Measurements from ENCODE around the gene TALDO1.
"Not testable (repeated sequence)": the region's sequence is repeated elsewhere in the genome, so short reads cannot be mapped to it uniquely, and the experiment has no call there.

Gene TALDO1

DNA sequence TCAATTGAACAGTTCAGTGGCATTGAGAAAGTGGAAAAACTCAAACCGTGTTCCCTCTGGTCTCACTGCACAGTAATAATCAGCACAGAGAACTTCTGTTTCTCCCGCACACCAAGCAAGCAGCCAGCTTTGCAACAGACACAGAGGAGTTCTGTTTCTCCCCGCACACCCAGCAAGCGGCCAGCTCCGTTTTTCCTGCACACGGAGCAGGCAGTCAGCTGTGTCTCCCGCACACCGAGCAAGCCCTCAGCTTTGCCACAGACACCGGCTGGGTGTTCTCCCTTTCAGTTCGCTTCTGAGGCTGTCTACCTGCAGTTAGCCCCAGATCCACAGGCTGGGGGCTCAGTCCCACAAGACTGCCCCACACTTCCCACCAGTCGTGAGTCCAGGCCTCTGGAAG lies 9.9 kb upstream of the TALDO1 start:
- DNase-seq (ENCODE audit: low spot score), result no peak

DNA sequence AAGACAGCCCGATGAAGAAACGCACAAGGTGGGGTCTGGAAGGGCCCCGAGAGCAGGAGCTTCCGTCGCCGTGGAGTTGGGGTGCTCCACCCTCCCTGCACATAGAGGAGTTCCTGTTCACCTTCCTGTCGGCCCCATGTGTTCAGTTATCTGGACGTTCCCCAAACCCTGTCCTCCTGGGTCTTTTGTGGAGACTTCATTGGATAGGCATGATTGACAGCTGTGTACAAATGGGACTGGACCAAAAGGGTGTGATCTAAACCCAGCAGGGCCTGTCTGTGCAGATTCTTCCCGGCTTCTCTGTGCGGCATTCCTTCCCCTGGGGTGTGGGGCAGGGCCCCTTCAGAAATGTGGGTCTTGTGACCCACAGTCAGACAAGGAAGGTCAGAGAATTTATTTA lies 9.4 kb upstream of the TALDO1 start:
- DNase-seq (ENCODE audit: low spot score), result not testable (repeated sequence)

DNA sequence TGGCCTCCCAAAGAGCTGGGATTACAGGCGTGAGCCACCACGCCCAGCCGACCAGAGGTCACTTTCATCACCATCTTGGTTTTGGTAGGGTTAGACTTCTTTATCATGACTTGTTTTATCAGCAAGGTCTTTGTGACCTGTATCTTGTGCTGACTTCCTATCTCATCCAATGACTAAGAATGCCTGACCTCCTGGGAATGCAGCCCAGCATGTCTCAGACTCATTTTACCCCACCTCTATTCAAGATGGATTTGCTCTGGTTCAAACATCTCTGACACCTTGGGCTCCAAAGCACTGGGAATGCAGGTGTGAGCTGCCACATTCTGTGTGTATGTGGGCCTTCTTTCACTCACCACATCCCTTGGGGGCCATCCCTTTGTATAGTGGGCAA lies 5.1 kb upstream of the TALDO1 start:
- no peak for DNase-seq (ENCODE audit: low spot score)

DNA sequence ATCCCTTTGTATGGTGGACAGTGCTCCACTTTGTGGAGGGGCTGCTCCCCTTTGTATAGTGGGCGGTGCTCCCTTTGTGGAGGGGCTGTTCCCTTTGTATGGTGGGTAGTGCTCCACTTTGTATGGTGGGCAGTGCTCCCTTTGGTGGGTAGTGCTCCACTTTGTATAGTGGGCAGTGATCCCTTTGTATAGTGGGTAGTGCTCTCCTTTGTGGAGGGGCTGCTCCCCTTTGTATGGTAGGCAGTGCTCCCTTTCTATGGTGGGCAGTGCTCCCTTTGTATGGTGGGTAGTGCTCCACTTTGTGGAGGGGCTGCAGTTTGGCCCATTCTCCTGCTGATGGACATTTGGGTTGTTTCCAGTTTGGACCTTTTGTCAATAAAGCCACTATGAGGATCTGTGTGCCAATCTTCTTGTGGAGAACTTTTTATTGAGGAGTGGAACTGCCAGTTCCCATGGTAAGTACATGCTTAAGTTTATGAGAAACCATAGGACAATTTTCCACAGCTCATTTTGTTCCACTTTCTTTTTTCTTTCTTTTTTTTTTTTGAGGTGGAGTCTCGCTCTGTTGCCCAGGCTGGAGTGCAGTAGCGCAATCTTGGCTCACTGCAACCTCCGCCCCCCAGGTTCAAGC lies 4.6 kb upstream of the TALDO1 start:
- no peak for DNase-seq (ENCODE audit: low spot score)

DNA sequence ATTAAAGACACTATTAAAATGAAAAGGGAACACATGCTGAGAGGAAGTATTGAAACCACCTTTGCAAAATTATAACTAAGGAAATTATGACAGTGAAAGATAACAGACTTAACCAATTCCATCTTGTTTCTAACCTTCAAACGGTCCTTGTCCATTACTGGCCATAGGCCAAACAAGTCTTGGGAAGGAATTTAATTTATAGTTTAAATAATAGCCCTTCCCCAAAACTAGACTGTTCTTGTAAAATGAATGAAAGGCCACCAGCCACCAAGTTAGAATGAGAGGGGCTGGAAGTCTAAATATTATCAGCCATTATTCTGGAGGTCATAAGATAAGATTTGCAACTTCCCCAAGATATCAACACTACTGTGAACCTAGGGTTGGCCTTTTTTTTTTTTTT lies 1.8 kb upstream of the TALDO1 start:
- DNase-seq (ENCODE audit: low spot score), result no peak

DNA sequence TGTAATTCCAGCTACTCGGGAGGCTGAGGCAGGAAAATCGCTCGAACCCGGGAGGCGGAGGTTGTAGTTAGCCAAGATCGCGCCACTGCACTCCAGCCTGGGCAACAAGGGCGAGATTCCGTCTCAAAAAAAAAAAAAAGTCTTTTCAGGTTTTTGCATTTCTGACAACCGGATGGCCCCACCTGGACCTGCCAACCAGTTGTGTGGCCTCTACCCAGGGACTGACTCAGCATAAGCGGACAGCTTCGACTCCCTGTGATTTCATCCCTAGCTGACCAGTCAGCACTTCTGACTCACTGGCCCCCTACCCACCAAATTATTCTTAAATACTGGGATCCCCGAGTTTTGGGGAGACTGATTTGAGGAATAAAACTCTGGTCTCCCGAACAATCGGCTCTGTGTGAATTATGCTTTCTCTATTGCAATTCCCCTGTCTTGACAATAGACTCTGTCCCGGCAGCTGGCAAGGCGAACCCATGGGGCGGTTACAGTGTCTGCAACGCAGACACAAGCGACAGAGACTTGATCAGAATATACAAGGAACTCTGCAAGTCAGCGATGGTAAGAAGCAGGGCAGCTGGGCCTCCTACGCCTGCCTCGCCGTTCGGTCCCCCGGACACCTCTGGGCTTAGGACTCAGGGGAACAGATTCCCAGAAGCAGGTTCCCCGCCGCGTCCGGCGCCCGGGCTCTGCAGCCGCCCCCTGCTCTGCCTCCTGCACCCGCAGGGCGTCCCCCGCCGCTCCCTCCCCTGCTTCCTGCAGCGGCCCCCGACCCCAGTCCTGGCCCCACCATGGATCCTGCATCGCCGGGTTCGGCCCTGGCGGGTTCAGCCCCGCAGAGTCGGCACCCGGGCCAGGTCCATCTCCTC lies 741 bp upstream of the TALDO1 start:
- DNase-seq (ENCODE audit: low spot score), result no peak

DNA sequence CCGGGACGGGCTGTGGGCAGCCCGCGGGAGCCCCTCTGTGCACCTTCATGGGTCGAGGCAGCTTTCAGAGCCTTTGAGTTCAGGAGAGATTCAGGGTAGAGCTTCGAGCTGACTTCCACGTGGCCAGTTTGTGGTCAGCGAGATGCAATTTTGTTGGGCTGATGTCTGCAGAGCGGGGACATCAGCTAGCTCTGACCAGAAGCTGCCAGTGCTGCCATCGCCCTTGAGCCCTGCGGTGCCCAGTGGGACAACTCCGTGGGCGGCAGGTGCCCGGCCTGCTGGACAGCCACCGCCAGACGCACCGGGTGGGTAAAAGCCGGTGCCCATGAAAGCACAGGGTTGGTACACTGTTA lies 719 bp downstream of the TALDO1 start:
- no peak for DNase-seq (ENCODE audit: low spot score)

DNA sequence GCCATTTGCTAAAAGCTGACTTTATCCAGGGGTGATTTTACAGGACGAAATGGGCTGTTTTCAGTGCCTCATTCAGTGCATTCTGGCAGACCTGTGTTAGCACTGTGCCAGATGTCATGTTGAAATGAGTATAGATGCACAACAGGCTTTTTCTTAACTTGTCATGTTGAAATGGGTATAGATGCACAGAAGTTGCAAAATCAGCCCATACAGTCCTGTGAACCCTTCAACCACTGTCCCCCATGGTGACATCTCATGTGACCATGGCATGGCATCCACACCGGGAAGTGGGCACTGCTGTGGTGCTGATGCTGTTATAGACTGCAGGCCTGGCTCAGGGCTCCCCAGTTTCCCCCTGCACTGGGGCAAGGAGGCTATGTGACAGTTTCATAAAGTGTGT lies 2.5 kb downstream of the TALDO1 start:
- DNase-seq (ENCODE audit: low spot score), result no peak

DNA sequence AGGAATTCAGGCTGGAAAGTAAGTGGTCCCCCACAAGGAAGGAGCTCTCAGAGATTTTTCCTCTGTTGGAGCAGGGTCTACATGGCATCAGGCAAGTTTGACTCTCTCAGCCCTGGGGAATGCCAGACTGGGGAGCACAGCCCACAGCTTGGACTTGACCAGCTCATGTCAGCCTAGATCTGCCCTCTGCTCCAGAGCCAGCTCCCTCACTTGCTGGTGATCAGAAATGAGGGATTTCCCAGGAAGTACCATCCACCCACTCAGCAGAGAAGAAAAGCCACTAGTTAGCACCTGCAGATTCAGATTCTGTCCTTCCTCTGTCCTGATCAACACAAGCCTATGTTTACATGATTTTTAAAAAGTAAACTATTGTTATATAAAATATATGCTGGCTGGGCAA lies 13.0 kb downstream of the TALDO1 start:
- no peak for DNase-seq (ENCODE audit: low spot score)

DNA sequence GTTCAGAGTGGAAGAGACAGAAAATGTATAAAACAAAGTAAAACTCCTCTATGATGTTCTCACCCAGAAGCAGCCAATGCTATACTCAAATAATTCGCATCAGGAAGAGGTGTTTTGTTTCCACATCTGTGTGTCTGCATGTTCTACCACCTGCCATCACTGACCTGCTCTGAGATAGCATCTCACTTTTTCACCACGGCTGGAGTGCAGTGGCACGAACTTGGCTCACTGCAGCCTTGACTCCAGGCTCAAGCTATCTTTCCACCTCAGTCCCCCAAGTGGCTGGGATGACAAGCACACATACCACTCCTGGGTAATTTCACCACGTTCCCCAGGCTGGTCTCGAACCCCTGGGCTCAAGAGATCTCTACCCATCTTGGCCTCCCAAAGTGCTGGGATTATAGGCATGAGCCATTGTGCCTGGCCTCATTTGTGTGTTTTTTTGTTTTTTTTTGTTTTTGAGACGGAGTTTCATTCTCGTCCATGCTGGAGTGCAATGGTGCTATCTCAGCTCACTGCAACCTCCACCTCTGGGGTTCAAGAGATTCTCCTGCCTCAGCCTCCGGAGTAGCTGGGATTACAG lies 14.4 kb downstream of the TALDO1 start:
- DNase-seq (ENCODE audit: low spot score), result no peak

DNA sequence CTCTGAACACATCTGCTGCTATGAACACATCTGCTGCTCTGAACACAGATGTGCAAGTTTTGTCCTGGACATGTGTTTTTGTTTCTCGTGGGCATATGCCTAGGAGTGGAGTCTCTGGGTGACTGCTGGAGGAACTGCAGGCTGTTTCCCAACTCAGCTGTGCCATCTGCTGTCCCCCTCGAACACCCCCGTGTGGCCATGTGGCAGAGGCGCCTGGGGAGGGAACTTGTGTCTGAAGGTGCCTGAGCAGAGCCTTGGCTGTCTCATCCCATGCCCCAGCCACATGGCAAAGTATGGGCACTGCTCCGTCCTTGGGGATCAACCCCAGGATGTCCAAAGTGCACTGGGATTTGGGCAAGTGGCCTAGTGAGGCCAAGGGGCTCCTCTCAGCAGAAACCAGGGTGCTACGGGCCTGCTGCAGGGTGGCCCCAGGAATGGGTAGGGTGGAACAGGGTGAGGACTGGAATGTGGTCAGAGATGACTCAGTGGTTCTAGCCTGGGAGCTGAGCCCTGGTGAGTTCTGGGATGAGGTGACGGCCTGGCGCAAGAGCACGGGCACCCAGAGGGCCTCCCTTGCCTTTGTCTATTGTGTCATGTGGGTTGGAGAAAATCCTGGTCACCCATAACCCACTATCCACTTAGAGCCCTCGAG lies 15.3 kb downstream of the TALDO1 start:
- DNase-seq (ENCODE audit: low spot score), result no peak

DNA sequence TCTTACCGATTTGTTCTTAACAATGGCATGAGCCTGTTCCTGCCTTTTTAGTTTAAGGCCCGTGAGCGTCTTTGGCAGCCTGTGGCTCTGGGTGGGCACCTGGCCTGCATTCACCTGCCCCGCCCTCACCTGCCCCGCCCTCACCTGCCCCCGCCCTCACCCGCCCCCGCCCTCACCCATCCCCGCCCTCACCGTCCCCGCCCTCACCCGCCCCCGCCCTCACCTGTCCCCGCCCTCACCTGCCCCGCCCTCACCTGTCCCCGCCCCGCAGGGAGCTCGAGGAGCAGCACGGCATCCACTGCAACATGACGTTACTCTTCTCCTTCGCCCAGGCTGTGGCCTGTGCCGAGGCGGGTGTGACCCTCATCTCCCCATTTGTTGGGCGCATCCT lies 15.8 kb downstream of the TALDO1 start:
- DNase-seq (ENCODE audit: low spot score), result no peak

DNA sequence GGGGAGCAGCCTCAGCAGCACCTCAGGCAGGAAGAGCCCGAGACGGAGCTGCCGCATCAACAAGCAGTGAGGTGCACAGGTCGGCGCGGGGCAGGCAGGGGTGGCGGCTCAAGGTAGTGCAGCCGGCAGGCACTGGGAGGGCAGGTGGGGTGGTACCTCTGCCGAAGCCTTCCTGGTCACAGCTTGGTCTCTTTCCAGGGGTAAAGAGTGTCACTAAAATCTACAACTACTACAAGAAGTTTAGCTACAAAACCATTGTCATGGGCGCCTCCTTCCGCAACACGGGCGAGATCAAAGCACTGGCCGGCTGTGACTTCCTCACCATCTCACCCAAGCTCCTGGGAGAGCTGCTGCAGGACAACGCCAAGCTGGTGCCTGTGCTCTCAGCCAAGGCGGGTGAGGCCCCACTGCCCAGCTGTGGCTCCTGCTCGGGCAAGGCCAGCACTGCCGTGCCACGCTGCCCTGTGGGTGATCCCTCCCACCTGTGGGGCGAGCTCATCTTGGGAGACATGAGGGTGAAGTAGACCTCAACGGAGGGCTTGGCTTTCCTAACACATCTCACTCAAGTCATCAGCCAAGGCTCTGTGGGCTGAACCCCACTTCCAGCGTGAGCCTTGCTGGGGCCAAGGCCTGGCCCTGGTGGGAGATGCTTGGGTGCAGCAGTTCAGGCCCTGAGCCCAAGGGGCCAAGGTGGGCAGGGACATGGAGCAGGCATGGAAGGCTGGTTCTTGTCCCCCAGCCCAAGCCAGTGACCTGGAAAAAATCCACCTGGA lies 16.5 kb downstream of the TALDO1 start:
- no peak for DNase-seq (ENCODE audit: low spot score)

DNA sequence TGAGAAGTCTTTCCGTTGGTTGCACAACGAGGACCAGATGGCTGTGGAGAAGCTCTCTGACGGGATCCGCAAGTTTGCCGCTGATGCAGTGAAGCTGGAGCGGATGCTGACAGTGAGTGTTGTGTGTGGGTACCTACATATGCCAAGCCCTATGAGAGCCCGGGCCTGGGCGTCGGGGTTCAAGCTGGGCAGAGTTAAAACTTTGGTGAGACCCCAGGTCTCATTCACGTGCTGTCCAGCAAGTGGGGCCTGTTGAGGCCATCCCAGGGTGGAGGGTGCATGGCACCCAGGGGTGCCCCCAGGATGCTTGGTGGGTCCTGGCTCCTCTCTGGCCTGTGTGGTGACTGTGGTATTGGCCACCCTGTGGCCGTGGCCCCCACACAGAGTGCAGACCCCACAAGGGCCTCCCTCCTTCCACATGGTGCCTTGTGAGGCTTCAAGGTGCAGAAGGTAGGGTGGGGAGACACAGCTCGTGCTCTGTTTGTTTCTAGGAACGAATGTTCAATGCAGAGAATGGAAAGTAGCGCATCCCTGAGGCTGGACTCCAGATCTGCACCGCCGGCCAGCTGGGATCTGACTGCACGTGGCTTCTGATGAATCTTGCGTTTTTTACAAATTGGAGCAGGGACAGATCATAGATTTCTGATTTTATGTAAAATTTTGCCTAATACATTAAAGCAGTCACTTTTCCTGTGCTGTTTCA lies 17.2 kb downstream of the TALDO1 start:
- no peak for DNase-seq (ENCODE audit: low spot score)

DNA sequence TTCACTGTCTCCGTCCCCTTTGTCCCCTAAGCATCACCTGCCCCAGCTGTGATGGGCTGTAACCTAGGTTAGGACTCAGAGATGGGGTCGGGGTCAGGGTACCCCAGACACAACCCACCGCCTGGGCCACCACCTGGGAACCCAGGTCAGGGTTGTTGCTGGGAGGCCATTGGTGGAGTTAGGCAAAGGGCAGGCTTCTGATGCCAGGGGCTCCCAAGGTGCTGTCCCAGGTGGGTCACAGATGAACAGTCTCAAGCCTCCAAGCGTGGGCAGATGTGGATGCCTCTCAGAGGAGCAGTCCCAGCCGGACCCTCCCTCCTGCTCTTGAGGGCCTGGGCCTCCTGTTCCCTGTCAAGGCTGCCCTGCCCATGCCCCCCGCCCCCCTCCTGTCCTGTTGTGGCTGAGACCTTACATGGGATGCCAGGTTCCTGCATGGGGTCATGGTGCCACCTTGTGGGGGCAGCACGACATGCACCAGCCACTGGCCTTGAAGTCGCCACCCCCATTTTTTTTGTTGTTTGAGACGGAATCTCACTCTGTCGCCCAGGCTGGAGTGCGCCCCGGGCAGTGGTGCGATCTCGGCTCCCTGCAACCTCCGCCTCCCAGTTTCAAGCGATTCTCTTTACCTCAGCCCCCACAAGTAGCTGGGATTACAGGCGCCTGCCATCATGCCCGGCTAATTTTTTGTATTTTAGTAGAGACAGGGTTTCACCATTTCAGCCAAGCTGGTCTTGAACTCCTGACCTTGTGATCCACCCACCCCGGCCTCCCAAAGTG lies 17.9 kb downstream of the TALDO1 start:
- DNase-seq (ENCODE audit: low spot score), result no peak

DNA sequence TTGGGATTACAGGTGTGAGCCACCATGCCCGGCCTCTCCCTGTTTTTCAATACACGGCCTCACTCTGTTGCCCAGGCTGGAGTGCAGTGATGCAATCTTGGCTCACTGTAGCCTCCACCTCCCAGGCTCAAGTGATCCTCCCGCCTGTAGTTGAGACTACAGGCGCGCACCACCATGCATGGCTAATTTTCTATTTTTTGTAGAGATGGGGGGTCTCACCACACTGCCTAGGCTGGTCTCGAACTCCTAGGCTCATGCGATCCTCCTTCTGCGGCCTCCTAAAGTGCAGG lies 18.5 kb downstream of the TALDO1 start:
- no peak for DNase-seq (ENCODE audit: low spot score)

DNA sequence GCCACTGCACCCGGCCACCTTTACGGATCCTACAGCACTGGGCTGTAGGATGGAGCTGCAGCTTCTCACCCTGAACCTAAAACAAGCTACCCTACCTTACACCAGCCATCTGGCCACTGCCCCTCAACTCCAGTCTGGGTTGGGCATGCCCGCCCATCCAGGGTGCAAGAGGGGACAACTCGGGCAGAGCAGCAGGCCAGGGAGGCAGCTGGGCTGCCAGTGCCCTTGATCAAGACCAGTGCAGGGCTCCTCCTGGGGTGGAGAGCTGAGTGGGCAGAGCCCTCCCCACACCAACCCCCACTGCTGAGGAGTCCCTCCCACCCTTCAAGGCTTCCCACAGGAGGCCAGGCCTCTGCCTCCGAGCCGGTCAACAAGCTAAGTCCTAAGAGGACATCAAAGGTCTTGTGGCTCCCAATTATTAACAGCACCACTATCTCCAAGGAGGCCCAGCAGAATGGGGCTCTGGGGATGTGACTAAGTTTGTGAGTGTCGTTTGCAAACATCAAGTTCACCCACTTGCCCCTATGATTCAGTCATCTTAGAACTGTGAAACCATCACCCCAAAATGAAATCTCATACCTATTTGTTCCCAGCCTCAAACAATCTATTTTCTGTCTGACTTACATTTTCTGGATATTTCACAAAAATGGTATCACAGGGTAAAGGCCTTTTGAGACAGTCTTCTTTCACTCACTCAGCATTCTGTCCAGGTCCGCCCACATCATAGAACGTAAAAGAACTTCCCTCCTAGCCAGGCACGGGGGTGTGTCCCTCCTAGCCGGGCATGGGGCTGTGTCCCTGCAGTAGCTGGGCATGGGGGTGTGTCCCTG lies 19.1 kb downstream of the TALDO1 start:
- no peak for DNase-seq (ENCODE audit: low spot score)

DNA sequence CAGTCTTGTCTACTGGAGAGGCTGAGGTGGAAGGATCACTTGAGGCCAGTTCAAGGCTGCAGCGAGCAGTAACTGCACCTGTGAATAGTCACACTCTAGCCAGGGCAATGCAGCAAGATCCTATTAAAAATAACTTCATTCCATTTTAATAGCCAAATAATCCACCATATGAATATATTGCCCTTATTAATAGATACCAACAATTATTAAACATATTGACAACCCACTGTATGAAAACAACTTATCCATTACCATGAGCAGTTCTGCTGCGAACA lies 19.6 kb downstream of the TALDO1 start:
- DNase-seq (ENCODE audit: low spot score), result no peak

DNA sequence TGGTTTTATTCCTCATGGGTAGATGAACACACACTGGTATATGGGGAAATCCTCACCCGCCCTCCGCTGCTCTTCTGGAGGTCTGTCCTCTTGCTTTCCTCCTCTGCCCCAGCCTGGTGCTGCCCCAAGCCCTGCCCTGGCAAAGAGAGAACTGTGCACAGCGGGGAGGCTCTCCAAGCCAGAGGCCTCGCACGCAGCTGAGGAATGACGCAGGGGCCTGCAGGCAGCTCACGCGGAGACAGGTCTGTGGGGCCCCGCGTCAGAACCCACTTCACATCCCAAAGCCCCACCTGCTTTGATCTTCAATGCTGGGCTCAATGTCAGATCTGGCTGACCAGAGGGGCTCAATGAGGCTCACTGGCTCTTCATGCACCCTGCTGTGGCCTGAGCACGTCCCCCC lies 20.0 kb downstream of the TALDO1 start:
- no peak for DNase-seq (ENCODE audit: low spot score)

DNA sequence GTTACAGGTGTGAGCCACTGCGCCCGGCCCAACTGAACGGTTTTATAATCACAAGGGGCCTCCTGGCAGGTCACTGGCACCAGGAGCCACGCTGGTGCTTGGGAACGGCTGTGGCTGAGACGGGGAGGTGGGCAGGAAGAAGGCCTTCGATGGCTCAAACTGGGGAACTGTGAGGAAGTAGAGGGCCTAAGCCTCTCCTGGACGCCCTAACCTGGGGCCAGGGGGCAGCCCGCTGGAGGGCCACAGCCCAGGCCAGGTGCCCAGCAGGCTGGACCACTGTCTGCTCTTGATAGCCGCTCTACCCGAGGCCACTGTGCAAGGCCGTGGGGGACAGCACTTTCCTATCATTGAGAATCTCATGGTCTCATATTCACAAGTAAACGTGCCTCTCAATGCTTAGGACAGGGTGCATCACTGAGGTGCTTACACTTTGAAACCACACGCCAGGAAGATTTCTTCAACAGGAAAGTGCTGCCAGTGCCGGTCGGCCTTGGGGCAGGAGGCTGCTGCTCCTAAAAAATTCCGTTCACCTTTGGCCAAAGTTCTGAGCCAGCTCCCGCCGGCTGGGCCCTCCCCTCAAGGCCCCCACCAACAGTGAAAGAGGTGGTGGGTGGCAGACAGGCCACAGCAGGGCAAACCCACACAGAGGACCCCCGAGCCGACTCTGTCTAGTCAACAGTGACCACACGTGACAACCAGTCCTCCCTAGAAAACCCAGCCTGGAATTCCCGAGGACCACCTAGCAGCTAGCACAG lies 22.8 kb downstream of the TALDO1 start:
- no peak for DNase-seq (ENCODE audit: low spot score)

Measured in left forelimb (tissue), 1 donor.